SK-N-SH treated with all-trans-retinoic acid at 6 μM for 48 hours (cell line): ENCODE measurements around the gene CTNNA3.

Experiments
- ATAC-seq: fragments of 200-7000 bp; cut with Tn5 transposase; 3 replicates; pipeline ENCODE4 v1.9.1; 2020; ENCODE audit warnings: mild to moderate bottlenecking, moderate library complexity
- BACH2 ChIP-seq: fragments of 250-450 bp; sonication (Bioruptor Pico); IDR thresholded peaks from 2 replicates; pipeline ENCODE4 v1.9.0; 2021; ENCODE audit warnings: mild to moderate bottlenecking, borderline replicate concordance
- CSDC2 ChIP-seq: fragments of 250-450 bp; sonication (Bioruptor Pico); IDR thresholded peaks from 2 replicates; pipeline ENCODE4 v1.5.0; 2020; ENCODE audit warnings: mild to moderate bottlenecking, moderate library complexity
- ESRRG ChIP-seq: fragments of 250-450 bp; sonication (Bioruptor Pico); IDR thresholded peaks from 2 replicates; pipeline ENCODE4 v1.6.1; 2021; ENCODE audit warnings: mild to moderate bottlenecking
- GLIS3 ChIP-seq: fragments of 250-450 bp; sonication (Bioruptor Pico); IDR thresholded peaks from 2 replicates; pipeline ENCODE4 v1.5.0; 2020; ENCODE audit warnings: mild to moderate bottlenecking, moderate library complexity
- ISL1 ChIP-seq: fragments of 250-450 bp; sonication (Bioruptor Pico); IDR thresholded peaks from 2 replicates; pipeline ENCODE4 v2.1.2; 2022; ENCODE audit warnings: mild to moderate bottlenecking, moderate library complexity
- OSR1 ChIP-seq: fragments of 250-450 bp; sonication (Bioruptor Pico); IDR thresholded peaks from 2 replicates; pipeline ENCODE4 v1.8.0; 2022; ENCODE audit warnings: moderate library complexity, mild to moderate bottlenecking, inconsistent platforms
- PPARA ChIP-seq: fragments of 250-450 bp; sonication (Bioruptor Pico); IDR thresholded peaks from 2 replicates; pipeline ENCODE4 v1.5.0; 2020; ENCODE audit warnings: mild to moderate bottlenecking, borderline replicate concordance
- RARB ChIP-seq: fragments of 250-450 bp; sonication (Bioruptor Pico); IDR thresholded peaks from 2 replicates; pipeline ENCODE4 v1.8.0; 2021; ENCODE audit warnings: mild to moderate bottlenecking, moderate library complexity
- SNAI2 ChIP-seq: fragments of 250-450 bp; sonication (Bioruptor Pico); IDR thresholded peaks from 2 replicates; pipeline ENCODE4 v1.5.0; 2020; ENCODE audit warnings: mild to moderate bottlenecking, moderate library complexity
- ZC3H10 ChIP-seq: fragments of 250-450 bp; sonication (Bioruptor Pico); IDR thresholded peaks from 2 replicates; pipeline ENCODE4 v1.5.1; 2021; ENCODE audit warnings: mild to moderate bottlenecking, moderate library complexity
- ZFP3 ChIP-seq: fragments of 250-450 bp; sonication (Bioruptor Pico); IDR thresholded peaks from 2 replicates; pipeline ENCODE4 v1.5.0; 2020; ENCODE audit warnings: mild to moderate bottlenecking, moderate library complexity
- ZFP30 ChIP-seq: fragments of 450-650 bp; formaldehyde crosslinking; IDR thresholded peaks from 2 replicates; pipeline ENCODE4 v1.5.0; 2022; ENCODE audit warnings: mild to moderate bottlenecking, moderate library complexity
- ZNF565 ChIP-seq: fragments of 450-650 bp; formaldehyde crosslinking; conservative IDR thresholded peaks from 2 replicates; pipeline ENCODE4 v1.5.0; 2020; ENCODE audit warnings: low read depth, mild to moderate bottlenecking, moderate library complexity
- ZNF70 ChIP-seq: fragments of 450-650 bp; formaldehyde crosslinking; IDR thresholded peaks from 2 replicates; pipeline ENCODE4 v1.5.0; 2020; ENCODE audit warnings: mild to moderate bottlenecking, moderate library complexity
- ZNF8 ChIP-seq: fragments of 450-650 bp; formaldehyde crosslinking; IDR thresholded peaks from 2 replicates; pipeline ENCODE4 v1.5.0; 2020; ENCODE audit warnings: mild to moderate bottlenecking, moderate library complexity
- TF ChIP-seq, protein P1 (sequence below): fragments of 250-450 bp; sonication (Bioruptor Pico); IDR thresholded peaks from 2 replicates; pipeline ENCODE4 v1.5.1; 2020; ENCODE audit warnings: low read depth, mild to moderate bottlenecking, moderate library complexity
- TF ChIP-seq, protein P2 (sequence below): fragments of 250-450 bp; sonication (Bioruptor Pico); IDR thresholded peaks from 2 replicates; pipeline ENCODE4 v1.8.0; 2021; ENCODE audit warnings: low read depth, mild to moderate bottlenecking, moderate library complexity, borderline replicate concordance
- TF ChIP-seq, protein P3 (sequence below): fragments of 250-450 bp; sonication (Bioruptor Pico); IDR thresholded peaks from 2 replicates; pipeline ENCODE4 v1.8.0; 2020; ENCODE audit warnings: mild to moderate bottlenecking, moderate library complexity, borderline replicate concordance
- TF ChIP-seq, protein P4 (sequence below): fragments of 250-450 bp; sonication (Bioruptor Pico); IDR thresholded peaks from 2 replicates; pipeline ENCODE4 v1.5.1; 2021; ENCODE audit warnings: mild to moderate bottlenecking, moderate library complexity
- TF ChIP-seq, protein P5 (sequence below): fragments of 250-450 bp; sonication (Bioruptor Pico); IDR thresholded peaks from 2 replicates; pipeline ENCODE4 v1.5.0; 2020; ENCODE audit warnings: mild to moderate bottlenecking, moderate library complexity

The CTNNA3 gene

DNA sequence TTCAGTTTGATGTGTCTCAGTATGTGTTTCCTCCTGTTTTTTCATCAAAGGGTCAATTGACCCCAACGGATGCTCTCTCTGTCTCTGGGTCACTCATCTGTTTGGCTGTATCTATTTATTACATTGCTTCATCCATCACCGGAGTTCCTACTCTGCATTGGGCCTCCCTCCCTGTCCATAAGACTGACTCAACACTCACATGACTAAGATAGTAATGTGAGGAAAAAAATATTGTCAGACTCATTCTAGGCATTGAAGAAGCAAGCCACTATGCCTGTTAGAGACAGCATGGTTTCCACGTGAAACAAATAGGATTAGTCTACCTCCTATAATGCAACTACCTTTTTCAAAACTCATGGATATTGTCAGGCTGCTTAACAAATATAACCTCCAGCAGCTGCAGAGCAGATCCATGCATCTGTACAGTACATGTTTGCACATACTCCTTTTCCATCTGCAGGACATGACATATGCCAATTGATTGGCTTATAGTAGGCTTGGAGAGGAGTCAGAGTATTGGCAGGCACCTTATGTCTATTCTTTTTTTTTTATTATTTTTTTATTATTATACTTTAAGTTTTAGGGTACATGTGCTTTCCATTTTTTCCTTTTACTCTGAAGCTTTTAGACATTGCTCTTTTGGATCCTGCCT is 495.0 kb downstream of the CTNNA3 start:
- TF ChIP-seq, protein P1, sequence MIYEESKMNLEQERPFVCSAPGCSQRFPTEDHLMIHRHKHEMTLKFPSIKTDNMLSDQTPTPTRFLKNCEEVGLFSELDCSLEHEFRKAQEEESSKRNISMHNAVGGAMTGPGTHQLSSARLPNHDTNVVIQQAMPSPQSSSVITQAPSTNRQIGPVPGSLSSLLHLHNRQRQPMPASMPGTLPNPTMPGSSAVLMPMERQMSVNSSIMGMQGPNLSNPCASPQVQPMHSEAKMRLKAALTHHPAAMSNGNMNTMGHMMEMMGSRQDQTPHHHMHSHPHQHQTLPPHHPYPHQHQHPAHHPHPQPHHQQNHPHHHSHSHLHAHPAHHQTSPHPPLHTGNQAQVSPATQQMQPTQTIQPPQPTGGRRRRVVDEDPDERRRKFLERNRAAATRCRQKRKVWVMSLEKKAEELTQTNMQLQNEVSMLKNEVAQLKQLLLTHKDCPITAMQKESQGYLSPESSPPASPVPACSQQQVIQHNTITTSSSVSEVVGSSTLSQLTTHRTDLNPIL (CRISPR knock-in tag) = no peak
- TF ChIP-seq RARB (CRISPR knock-in tag) = no peak
- TF ChIP-seq PPARA (CRISPR knock-in tag) = no peak
- TF ChIP-seq, protein P2, sequence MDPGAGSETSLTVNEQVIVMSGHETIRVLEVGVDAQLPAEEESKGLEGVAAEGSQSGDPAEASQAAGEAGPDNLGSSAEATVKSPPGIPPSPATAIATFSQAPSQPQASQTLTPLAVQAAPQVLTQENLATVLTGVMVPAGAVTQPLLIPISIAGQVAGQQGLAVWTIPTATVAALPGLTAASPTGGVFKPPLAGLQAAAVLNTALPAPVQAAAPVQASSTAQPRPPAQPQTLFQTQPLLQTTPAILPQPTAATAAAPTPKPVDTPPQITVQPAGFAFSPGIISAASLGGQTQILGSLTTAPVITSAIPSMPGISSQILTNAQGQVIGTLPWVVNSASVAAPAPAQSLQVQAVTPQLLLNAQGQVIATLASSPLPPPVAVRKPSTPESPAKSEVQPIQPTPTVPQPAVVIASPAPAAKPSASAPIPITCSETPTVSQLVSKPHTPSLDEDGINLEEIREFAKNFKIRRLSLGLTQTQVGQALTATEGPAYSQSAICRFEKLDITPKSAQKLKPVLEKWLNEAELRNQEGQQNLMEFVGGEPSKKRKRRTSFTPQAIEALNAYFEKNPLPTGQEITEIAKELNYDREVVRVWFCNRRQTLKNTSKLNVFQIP (CRISPR knock-in tag) = no peak
- TF ChIP-seq, protein P3, sequence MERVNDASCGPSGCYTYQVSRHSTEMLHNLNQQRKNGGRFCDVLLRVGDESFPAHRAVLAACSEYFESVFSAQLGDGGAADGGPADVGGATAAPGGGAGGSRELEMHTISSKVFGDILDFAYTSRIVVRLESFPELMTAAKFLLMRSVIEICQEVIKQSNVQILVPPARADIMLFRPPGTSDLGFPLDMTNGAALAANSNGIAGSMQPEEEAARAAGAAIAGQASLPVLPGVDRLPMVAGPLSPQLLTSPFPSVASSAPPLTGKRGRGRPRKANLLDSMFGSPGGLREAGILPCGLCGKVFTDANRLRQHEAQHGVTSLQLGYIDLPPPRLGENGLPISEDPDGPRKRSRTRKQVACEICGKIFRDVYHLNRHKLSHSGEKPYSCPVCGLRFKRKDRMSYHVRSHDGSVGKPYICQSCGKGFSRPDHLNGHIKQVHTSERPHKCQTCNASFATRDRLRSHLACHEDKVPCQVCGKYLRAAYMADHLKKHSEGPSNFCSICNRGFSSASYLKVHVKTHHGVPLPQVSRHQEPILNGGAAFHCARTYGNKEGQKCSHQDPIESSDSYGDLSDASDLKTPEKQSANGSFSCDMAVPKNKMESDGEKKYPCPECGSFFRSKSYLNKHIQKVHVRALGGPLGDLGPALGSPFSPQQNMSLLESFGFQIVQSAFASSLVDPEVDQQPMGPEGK (CRISPR knock-in tag) = no peak
- TF ChIP-seq, all 23 proteins: peak for 0
- ATAC-seq = no peak

DNA sequence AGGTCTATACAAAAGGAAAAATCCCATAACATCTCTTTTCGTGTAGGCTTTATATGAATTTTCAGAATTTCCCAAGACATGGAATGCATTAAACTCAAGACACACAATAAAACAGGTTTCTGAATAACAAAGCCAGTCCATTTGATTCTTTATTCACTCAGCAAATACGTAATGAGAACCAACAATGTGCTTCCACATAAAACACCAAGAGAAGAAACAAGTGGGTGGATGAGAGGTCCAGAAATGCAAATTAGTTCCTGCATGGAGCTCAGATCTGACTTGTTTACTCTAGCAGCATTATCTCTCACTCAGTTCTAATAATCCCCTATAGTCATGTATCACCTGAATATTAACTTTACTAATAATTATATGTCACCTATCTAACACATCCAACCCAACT is 520.6 kb downstream of the CTNNA3 start:
- TF ChIP-seq ZC3H10 (no peak), SNAI2 (CRISPR knock-in tag) (no peak), ZFP3 (no peak), ZNF565 (CRISPR knock-in tag) (no peak), ISL1 (CRISPR knock-in tag) (no peak), PPARA (CRISPR knock-in tag) (no peak), GLIS3 (CRISPR knock-in tag) (no peak), CSDC2 (no peak), ZFP30 (CRISPR knock-in tag) (no peak), RARB (CRISPR knock-in tag) (no peak), OSR1 (no peak)
- TF ChIP-seq, protein P4, sequence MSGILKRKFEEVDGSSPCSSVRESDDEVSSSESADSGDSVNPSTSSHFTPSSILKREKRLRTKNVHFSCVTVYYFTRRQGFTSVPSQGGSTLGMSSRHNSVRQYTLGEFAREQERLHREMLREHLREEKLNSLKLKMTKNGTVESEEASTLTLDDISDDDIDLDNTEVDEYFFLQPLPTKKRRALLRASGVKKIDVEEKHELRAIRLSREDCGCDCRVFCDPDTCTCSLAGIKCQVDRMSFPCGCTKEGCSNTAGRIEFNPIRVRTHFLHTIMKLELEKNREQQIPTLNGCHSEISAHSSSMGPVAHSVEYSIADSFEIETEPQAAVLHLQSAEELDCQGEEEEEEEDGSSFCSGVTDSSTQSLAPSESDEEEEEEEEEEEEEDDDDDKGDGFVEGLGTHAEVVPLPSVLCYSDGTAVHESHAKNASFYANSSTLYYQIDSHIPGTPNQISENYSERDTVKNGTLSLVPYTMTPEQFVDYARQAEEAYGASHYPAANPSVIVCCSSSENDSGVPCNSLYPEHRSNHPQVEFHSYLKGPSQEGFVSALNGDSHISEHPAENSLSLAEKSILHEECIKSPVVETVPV = no peak
- TF ChIP-seq, protein P5, sequence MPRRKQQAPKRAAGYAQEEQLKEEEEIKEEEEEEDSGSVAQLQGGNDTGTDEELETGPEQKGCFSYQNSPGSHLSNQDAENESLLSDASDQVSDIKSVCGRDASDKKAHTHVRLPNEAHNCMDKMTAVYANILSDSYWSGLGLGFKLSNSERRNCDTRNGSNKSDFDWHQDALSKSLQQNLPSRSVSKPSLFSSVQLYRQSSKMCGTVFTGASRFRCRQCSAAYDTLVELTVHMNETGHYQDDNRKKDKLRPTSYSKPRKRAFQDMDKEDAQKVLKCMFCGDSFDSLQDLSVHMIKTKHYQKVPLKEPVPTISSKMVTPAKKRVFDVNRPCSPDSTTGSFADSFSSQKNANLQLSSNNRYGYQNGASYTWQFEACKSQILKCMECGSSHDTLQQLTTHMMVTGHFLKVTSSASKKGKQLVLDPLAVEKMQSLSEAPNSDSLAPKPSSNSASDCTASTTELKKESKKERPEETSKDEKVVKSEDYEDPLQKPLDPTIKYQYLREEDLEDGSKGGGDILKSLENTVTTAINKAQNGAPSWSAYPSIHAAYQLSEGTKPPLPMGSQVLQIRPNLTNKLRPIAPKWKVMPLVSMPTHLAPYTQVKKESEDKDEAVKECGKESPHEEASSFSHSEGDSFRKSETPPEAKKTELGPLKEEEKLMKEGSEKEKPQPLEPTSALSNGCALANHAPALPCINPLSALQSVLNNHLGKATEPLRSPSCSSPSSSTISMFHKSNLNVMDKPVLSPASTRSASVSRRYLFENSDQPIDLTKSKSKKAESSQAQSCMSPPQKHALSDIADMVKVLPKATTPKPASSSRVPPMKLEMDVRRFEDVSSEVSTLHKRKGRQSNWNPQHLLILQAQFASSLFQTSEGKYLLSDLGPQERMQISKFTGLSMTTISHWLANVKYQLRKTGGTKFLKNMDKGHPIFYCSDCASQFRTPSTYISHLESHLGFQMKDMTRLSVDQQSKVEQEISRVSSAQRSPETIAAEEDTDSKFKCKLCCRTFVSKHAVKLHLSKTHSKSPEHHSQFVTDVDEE (CRISPR knock-in tag) = no peak
- TF ChIP-seq, protein P2 (CRISPR knock-in tag) = no peak
- TF ChIP-seq, protein P1 (CRISPR knock-in tag) = no peak
- TF ChIP-seq, all 23 proteins: peak for 0
- no peak for ATAC-seq

DNA sequence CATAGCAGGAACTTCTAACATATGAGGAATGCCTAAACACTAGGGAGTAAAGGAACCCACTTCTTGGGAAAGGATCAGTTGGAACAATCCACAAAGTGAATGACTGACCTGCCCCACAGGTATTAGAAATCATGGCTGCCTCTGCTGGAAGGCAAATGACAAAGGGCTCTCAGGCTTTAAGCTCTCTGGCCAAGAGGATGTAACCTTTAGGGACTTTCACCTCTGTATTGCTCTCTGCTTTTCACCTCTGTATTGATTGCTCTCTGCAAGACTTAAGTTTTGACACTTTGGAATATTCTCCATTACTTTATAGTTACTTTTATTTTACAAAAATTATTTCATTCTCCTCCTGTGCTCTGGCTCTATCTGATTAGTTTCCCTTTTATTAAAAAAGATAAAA is 522.2 kb downstream of the CTNNA3 start:
- no peak for ATAC-seq
- TF ChIP-seq ZNF70 (no peak), BACH2 (CRISPR knock-in tag) (no peak), ESRRG (CRISPR knock-in tag) (no peak), ZC3H10 (no peak), ZNF8 (no peak), RARB (CRISPR knock-in tag) (no peak), OSR1 (no peak)
- TF ChIP-seq, protein P5 (CRISPR knock-in tag) = no peak
- TF ChIP-seq, protein P2 (CRISPR knock-in tag) = no peak
